ENCODE results near the gene TMEM147.
"Not testable (repeated sequence)": the region's sequence is repeated elsewhere in the genome, so short reads cannot be mapped to it uniquely, and the experiment has no call there.

The TMEM147 gene

GRCh38 chr19:35563207-35563829, 17.9 kb downstream of the TMEM147 start, which contains the start of gene ATP4A:
TSS of gene ATP4A (minus strand) at chr19:35563658. CDS start at chr19:35563629, 29 bp downstream.
- no peak for DNase-seq (ENCODE audit: low spot score)

GRCh38 chr19:35565016-35565856, 19.8 kb downstream of the TMEM147 start:
- no peak for DNase-seq (ENCODE audit: low spot score)

- DNase-seq (ENCODE audit: low spot score): no peak
These were observed 21.3 kb downstream of the TMEM147 start for GRCh38 chr19:35566738-35567137.

GRCh38 chr19:35569281-35569781, 23.9 kb downstream of the TMEM147 start:
- no peak for DNase-seq (ENCODE audit: low spot score)

GRCh38 chr19:35571406-35571965, 26.1 kb downstream of the TMEM147 start:
- no peak for DNase-seq (ENCODE audit: low spot score)

- DNase-seq (ENCODE audit: low spot score): no peak
These were observed 32.5 kb downstream of the TMEM147 start for GRCh38 chr19:35577918-35578317.

GRCh38 chr19:35578707-35579106, 33.3 kb downstream of the TMEM147 start:
- no peak for DNase-seq (ENCODE audit: low spot score)

- no peak for DNase-seq (ENCODE audit: low spot score)
These were observed 37.3 kb downstream of the TMEM147 start for GRCh38 chr19:35582760-35583159.

GRCh38 chr19:35585848-35586247, 40.4 kb downstream of the TMEM147 start, which contains the start of gene PMIS2:
TSS of gene PMIS2 (plus strand) at chr19:35586173. CDS start at chr19:35586260, 87 bp downstream.
- no peak for DNase-seq (ENCODE audit: low spot score)

- DNase-seq (ENCODE audit: low spot score): no peak
These were observed 41.9 kb downstream of the TMEM147 start for GRCh38 chr19:35587321-35587720.

- DNase-seq (ENCODE audit: low spot score): no peak
These were observed 45.4 kb downstream of the TMEM147 start for GRCh38 chr19:35590875-35591274.

- peak; percentile 5 for DNase-seq (ENCODE audit: low spot score)
These were observed 46.8 kb downstream of the TMEM147 start for GRCh38 chr19:35592226-35592625.

GRCh38 chr19:35595026-35595425, 49.6 kb downstream of the TMEM147 start:
- not testable (repeated sequence) for DNase-seq (ENCODE audit: low spot score)

GRCh38 chr19:35595928-35596327, 50.5 kb downstream of the TMEM147 start:
- no peak for DNase-seq (ENCODE audit: low spot score)

- no peak for DNase-seq (ENCODE audit: low spot score)
These were observed 51.1 kb downstream of the TMEM147 start for GRCh38 chr19:35596366-35596999.

Measured in globus pallidus (tissue), 1 donor.